Brain microvascular endothelial cell (primary cell): Measurements from ENCODE around the gene HOOK2.
"Not testable (repeated sequence)": the region's sequence is repeated elsewhere in the genome, so short reads cannot be mapped to it uniquely, and the experiment has no call there.

Experiments used
- DNase-seq: peaks from one replicate; pipeline ENCODE4 v3.0.0-alpha.2; 2020
- H3K27ac ChIP-seq: fragments of 250-450 bp; sonication (Bioruptor Pico); 2 replicates; pipeline ENCODE4 v1.5.1; 2020; ENCODE audit warnings: mild to moderate bottlenecking, moderate library complexity
- H3K27me3 ChIP-seq: fragments of 250-450 bp; sonication (Bioruptor Pico); replicated peaks from 2 replicates; pipeline ENCODE4 v1.5.1; 2020; ENCODE audit warnings: mild to moderate bottlenecking
- H3K36me3 ChIP-seq: fragments of 250-450 bp; sonication (Bioruptor Pico); replicated peaks from 2 replicates; pipeline ENCODE4 v1.5.1; 2020; ENCODE audit warnings: mild to moderate bottlenecking
- H3K4me3 ChIP-seq: 2 replicates; pipeline ENCODE4 v1.5.1; 2011; ENCODE audit warnings: low read depth, mild to moderate bottlenecking, control low read depth, low read length, moderate library complexity
- in situ Hi-C: cut with HindIII; loops from 2 replicates; pipeline ENCODE4 v1.10.0; 2017; ENCODE audit warnings: low sequenced_read_pairs, low pct_ligation_motif_present
- TF ChIP-seq, protein P1 (sequence below): IDR thresholded peaks from 2 replicates; pipeline ENCODE4 v1.5.1; 2011; ENCODE audit warnings: low read depth, mild to moderate bottlenecking, moderate library complexity, low read length, control low read depth, inconsistent platforms; ENCODE audit errors: missing control alignments

Gene HOOK2, protein sequence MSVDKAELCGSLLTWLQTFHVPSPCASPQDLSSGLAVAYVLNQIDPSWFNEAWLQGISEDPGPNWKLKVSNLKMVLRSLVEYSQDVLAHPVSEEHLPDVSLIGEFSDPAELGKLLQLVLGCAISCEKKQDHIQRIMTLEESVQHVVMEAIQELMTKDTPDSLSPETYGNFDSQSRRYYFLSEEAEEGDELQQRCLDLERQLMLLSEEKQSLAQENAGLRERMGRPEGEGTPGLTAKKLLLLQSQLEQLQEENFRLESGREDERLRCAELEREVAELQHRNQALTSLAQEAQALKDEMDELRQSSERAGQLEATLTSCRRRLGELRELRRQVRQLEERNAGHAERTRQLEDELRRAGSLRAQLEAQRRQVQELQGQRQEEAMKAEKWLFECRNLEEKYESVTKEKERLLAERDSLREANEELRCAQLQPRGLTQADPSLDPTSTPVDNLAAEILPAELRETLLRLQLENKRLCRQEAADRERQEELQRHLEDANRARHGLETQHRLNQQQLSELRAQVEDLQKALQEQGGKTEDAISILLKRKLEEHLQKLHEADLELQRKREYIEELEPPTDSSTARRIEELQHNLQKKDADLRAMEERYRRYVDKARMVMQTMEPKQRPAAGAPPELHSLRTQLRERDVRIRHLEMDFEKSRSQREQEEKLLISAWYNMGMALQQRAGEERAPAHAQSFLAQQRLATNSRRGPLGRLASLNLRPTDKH

DNA sequence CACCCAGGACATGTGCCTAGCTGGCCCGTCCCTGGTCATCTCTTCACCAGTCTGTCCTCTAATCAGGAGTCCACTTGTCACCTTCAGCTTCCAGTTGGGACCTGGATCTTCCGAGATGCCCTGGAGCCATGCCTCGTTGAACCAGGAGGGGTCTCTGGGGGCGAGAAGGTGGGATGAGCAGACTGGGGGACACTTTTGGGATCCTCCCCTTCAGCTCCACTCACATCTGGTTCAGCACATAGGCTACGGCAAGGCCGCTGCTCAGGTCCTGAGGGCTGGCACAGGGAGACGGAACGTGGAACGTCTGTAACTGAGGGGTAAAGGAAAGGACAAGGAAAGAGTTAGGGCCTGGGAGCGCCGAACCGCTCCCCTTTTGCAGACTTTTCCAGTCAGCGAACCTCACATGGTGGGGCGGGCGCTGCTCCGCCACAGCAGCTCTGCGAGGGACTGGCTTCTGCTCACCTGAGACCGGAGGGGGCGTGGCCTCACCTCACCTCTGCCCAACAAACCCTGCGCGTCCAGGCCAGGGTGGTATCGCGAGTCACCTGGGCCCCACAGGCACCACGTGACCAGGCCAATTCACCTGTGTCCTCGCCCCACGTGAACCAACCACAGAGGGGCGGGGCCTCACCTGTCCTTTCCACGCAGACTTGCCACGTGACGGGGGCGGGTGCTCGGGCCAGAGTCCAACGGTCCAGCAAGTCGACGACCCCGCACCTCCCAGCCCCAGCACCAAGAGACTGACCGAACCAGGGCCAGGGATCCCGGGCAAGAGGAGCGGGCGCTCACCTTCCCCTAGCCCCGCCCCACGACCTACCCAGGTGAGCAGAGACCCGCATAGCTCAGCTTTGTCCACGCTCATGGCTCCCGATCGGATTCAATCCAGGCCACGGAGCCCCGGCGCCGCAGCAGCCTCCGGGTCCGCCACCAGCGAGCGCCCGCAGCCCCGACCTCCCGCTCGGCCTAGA is at the start of gene HOOK2:
TSS of gene HOOK2 (minus strand) at position 965 of the 968 bp plus-strand sequence. CDS start at position 862, 103 bp downstream.
- Histone ChIP-seq H3K36me3 (no peaks in the 10 kb centered on the region), H3K4me3 (peak within 1 kb of the TSS; percentile 75), H3K27me3 (no peaks in the 10 kb centered on the region), H3K27ac (no peak within 1 kb of the TSS)
- TF ChIP-seq, protein P1, sequence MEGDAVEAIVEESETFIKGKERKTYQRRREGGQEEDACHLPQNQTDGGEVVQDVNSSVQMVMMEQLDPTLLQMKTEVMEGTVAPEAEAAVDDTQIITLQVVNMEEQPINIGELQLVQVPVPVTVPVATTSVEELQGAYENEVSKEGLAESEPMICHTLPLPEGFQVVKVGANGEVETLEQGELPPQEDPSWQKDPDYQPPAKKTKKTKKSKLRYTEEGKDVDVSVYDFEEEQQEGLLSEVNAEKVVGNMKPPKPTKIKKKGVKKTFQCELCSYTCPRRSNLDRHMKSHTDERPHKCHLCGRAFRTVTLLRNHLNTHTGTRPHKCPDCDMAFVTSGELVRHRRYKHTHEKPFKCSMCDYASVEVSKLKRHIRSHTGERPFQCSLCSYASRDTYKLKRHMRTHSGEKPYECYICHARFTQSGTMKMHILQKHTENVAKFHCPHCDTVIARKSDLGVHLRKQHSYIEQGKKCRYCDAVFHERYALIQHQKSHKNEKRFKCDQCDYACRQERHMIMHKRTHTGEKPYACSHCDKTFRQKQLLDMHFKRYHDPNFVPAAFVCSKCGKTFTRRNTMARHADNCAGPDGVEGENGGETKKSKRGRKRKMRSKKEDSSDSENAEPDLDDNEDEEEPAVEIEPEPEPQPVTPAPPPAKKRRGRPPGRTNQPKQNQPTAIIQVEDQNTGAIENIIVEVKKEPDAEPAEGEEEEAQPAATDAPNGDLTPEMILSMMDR: no peak
- in situ Hi-C loops: no loop called here
- no peak for DNase-seq

DNA sequence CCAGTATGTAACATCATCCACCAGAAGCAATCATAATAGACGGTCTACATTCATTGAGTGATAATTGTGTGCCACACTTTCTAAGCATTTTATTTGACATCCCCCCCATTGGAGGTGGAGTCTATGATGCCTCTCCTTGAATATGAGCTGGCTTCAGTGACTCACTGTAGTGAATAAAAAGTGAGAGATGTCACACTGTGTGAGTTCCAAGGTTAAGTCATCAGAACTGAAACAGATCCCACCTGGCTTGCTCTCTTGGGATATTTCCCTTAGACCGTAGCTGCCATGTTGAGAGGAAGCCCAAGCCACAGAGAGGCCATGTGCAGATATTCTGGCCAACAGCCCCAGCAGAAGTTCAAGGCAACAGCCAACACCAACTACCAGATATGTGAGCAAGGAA is 46.4 kb upstream of the HOOK2 start:
- in situ Hi-C loops: no loop called here
- Histone ChIP-seq H3K36me3 (no peaks in the 10 kb centered on the region), H3K27ac (no peak overlapping the region), H3K27me3 (no peaks in the 10 kb centered on the region), H3K4me3 (no peak overlapping the region)
- TF ChIP-seq, protein P1: no peak
- DNase-seq: no peak

DNA sequence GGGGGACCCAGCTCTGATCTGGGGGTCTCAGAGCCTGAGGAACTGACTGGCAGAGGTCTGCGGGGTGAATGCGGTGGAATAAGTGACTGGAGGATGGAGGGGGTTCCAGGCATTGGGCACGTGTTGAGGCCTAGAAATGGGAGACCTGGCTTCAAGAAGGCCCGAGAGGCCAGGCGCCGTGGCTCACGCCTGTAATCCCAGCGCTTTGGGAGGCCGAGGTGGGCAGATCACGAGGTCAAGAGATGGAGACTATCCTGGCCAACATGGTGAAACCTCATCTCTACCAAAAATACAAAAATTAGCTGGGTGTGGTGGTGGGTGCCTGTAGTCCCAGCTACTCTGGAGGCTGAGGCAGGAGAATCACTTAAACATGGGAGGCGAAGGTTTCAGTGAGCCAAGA is 42.5 kb upstream of the HOOK2 start:
- H3K27me3 ChIP-seq, in situ Hi-C loops, DNase-seq: not testable (repeated sequence)

DNA sequence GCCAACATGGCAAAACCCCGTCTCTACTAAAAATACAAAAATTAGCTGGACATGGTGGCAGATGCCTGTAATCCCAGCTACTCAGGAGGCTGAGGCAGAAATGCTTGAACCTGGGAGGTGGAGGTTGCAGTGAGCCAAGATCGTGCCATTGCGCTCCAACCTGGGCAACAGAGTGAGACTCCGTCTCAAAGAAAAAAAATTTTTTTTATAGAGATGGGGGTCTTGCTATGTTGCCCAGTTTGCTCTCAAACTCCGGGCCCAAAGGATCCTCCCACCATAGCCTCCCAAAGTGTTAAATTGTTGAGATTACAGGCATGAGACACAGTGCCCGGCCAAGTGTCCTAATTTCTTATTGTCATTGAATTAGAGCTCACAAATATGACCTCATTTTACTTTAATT is 41.8 kb upstream of the HOOK2 start:
- H3K4me3 ChIP-seq, H3K27me3 ChIP-seq, DNase-seq, in situ Hi-C loops, H3K27ac ChIP-seq, H3K36me3 ChIP-seq: not testable (repeated sequence)

More for the DNA sequence above, 42.5 kb upstream of the HOOK2 start:
- not testable (repeated sequence) for H3K36me3 ChIP-seq, H3K4me3 ChIP-seq, H3K27ac ChIP-seq

DNA sequence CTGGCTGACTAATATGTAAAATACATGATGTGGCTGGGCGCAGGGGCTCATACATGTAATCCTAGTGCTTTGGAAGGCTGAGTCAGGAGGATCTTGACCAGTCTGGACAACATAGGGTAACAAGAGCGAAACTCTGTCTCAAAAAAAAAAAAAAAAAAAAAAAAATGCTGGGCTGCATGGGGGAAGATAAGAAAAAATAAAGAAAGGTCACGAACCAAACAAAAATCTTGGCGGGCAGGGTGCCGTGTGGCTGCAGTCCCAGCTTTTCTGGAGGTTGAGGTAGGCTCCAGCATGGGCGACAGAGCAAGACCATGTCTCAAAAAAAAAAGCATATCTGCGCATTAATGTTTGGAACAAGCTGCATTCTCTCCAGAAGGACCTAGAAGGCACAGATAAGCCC is 39.7 kb upstream of the HOOK2 start:
- Histone ChIP-seq H3K36me3 (no peaks in the 10 kb centered on the region), H3K27ac (no peak overlapping the region), H3K27me3 (no peaks in the 10 kb centered on the region), H3K4me3 (no peak overlapping the region)
- TF ChIP-seq, protein P1: no peak
- in situ Hi-C loops: no loop called here
- DNase-seq: no peak

DNA sequence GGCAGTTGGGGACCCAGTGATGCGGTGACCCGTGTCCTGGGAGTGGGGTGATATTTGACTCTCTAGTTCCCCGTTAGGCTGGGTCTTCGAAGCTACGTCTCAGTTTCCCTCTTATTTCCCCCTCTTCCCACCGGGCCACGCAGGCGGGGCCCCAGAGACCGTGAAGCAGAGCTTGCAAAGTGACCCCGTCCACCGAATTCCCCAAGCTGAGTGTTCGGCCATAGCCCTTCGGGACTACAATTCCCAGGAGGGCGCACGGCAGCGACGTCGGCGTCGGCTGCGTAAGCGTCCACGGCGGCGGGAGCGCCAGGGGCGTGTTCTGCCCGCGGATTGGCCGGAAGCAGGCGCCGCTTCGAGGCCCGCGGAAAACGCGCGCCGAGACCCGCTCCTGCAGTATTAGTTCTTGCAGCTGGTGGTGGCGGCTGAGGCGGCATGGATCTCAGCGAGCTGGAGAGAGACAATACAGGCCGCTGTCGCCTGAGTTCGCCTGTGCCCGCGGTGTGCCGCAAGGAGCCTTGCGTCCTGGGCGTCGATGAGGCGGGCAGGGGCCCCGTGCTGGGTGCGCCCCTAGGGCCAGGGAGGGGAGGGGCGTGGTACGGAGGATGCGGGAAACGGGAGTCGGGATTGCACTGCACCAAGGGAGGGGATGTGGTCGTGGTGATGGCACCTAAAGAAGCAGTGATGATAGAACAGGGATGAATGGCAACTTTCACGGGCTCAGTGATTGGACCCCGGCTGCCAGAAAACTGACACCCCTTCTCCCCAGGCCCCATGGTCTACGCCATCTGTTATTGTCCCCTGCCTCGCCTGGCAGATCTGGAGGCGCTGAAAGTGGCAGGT is 31.1 kb upstream of the HOOK2 start, which contains the start of gene RNASEH2A:
TSS of gene RNASEH2A (plus strand) at position 343 of the 840 bp plus-strand sequence. CDS start at position 433, 90 bp downstream.
- peak within 1 kb of the TSS; percentile 77 for H3K4me3 ChIP-seq
- TF ChIP-seq, protein P1: no peak
- in situ Hi-C loops: no loop called here

More for the DNA sequence above, 31.1 kb upstream of the HOOK2 start, which contains the start of gene RNASEH2A:
- H3K36me3 ChIP-seq: no peaks in the 10 kb centered on the region
- no peaks in the 10 kb centered on the region for H3K27me3 ChIP-seq
- peak; percentile 82 for DNase-seq
- no peak within 1 kb of the TSS for H3K27ac ChIP-seq
